DND-41 (cell line): ENCODE data around the gene TKT.

ENCODE experiments used
- ATAC-seq: fragments of 200-7000 bp; cut with Tn5 transposase; 3 replicates; pipeline ENCODE4 v1.9.1; 2021; ENCODE audit warnings: low read depth; ENCODE audit not compliant: insufficient read depth
- DNase-seq: peaks from one replicate; pipeline ENCODE4 v3.0.0-alpha.2; 2020
- H2AFZ ChIP-seq: 2 replicates; pipeline ENCODE4 v1.6.0; 2012; ENCODE audit warnings: low read depth, low read length
- H3K27ac ChIP-seq: 2 replicates; pipeline ENCODE4 v1.5.1; 2012; ENCODE audit warnings: low read length, inconsistent platforms
- H3K27me3 ChIP-seq: fragments of 200-600 bp; sonication (generic); 2 replicates; pipeline ENCODE4 v1.6.0; 2012; ENCODE audit warnings: low read length, mild to moderate bottlenecking, inconsistent platforms; ENCODE audit not compliant: insufficient read depth, poor library complexity
- H3K36me3 ChIP-seq: 2 replicates; pipeline ENCODE4 v1.5.1; 2012; ENCODE audit warnings: low read length, inconsistent platforms; ENCODE audit not compliant: insufficient read depth
- H3K4me1 ChIP-seq: 2 replicates; pipeline ENCODE4 v1.5.1; 2012; ENCODE audit warnings: mild to moderate bottlenecking, low read length; ENCODE audit not compliant: insufficient read depth
- H3K4me2 ChIP-seq: 2 replicates; pipeline ENCODE4 v1.6.0; 2012; ENCODE audit warnings: mild to moderate bottlenecking, moderate library complexity, low read length, inconsistent platforms; ENCODE audit not compliant: insufficient read depth
- H3K4me3 ChIP-seq, 2 experiments: fragments of 200-600 bp in 1 of 2; shearing (Covaris generic) in 1 of 2; 2 replicates each; pipeline ENCODE4 v1.5.1; 2012 to 2016; ENCODE audit warnings: inconsistent platforms in 2 of 2, low read length in 2 of 2, mild to moderate bottlenecking in 2 of 2, low read depth in 1 of 2, moderate library complexity in 1 of 2
- H3K79me2 ChIP-seq: 2 replicates; pipeline ENCODE4 v1.6.0; 2012; ENCODE audit warnings: low read length, inconsistent platforms; ENCODE audit not compliant: insufficient read depth
- H3K9ac ChIP-seq: 2 replicates; pipeline ENCODE4 v1.6.0; 2012; ENCODE audit warnings: low read depth, mild to moderate bottlenecking, inconsistent platforms, low read length, moderate library complexity
- H3K9me3 ChIP-seq: 2 replicates; pipeline ENCODE4 v1.5.1; 2012; ENCODE audit warnings: low read length, moderate library complexity, mild to moderate bottlenecking, inconsistent platforms; ENCODE audit not compliant: insufficient read depth, severe bottlenecking
- H4K20me1 ChIP-seq: 2 replicates; pipeline ENCODE4 v1.6.0; 2012; ENCODE audit warnings: low read length; ENCODE audit not compliant: insufficient read depth
- CTCF ChIP-seq: IDR thresholded peaks from 2 replicates; pipeline ENCODE4 v1.5.1; 2012; ENCODE audit warnings: borderline replicate concordance, low read length, moderate library complexity, mild to moderate bottlenecking; ENCODE audit not compliant: poor library complexity, severe bottlenecking; ENCODE audit errors: extremely low read depth
- EZH2 ChIP-seq: IDR thresholded peaks from 3 replicates; pipeline ENCODE4 v1.6.1; 2012; ENCODE audit warnings: borderline replicate concordance, low read depth, mild to moderate bottlenecking, moderate library complexity, low read length, inconsistent platforms; ENCODE audit not compliant: severe bottlenecking

TKT gene

GRCh38 chr3:53182764-53183355 is 73.0 kb downstream of the TKT start:
- Histone ChIP-seq H3K9me3 (no peaks in the 10 kb centered on the region), H3K4me2 (no peak overlapping the region), H3K9ac (no peak overlapping the region), H3K4me1 (no peaks in the 10 kb centered on the region), H4K20me1 (no peaks in the 10 kb centered on the region), H2AFZ (no peak overlapping the region), H3K27me3 (no peaks in the 10 kb centered on the region), H3K36me3 (no peaks in the 10 kb centered on the region), H3K79me2 (no peaks in the 10 kb centered on the region), H3K27ac (no peak overlapping the region), H3K4me3 (no peak overlapping the region)
- no peak for TF ChIP-seq CTCF
- TF ChIP-seq EZH2, result no peak
- DNase-seq, result no peak
- no peak for ATAC-seq

- Histone ChIP-seq H4K20me1 (no peaks in the 10 kb centered on the region), H2AFZ (no peak overlapping the region), H3K9ac (no peak overlapping the region), H3K79me2 (no peaks in the 10 kb centered on the region), H3K36me3 (no peaks in the 10 kb centered on the region), H3K4me3 (no peak overlapping the region), H3K27me3 (no peaks in the 10 kb centered on the region), H3K9me3 (no peaks in the 10 kb centered on the region), H3K27ac (no peak overlapping the region), H3K4me1 (no peaks in the 10 kb centered on the region), H3K4me2 (no peak overlapping the region)
- ATAC-seq (no peak), DNase-seq (no peak)
- TF ChIP-seq EZH2 (no peak), CTCF (no peak)
These were observed 74.3 kb downstream of the TKT start for GRCh38 chr3:53181528-53181927.

GRCh38 chr3:53181024-53181371 is 74.8 kb downstream of the TKT start:
- H3K27me3 ChIP-seq, result no peaks in the 10 kb centered on the region
- no peak overlapping the region for H3K4me2 ChIP-seq
- no peaks in the 10 kb centered on the region for H3K36me3 ChIP-seq
- no peak overlapping the region for H3K27ac ChIP-seq
- ATAC-seq (no peak), DNase-seq (no peak)
- H3K9me3 ChIP-seq, result no peaks in the 10 kb centered on the region
- TF ChIP-seq CTCF (no peak), EZH2 (no peak)
- H3K4me3 ChIP-seq, result no peak overlapping the region
- no peaks in the 10 kb centered on the region; the same call in 1 of the 2 replicates for H4K20me1 ChIP-seq
- no peaks in the 10 kb centered on the region for H3K4me1 ChIP-seq
- no peak overlapping the region for H3K9ac ChIP-seq
- no peaks in the 10 kb centered on the region for H3K79me2 ChIP-seq
- no peak overlapping the region for H2AFZ ChIP-seq

GRCh38 chr3:53180305-53181023 is 75.4 kb downstream of the TKT start:
- DNase-seq (no peak), ATAC-seq (no peak)
- Histone ChIP-seq H3K27ac (no peak overlapping the region), H4K20me1 (peaks cover 4% of the 10 kb centered on the region; the same call in 1 of the 2 replicates), H3K4me2 (no peak overlapping the region), H3K4me3 (no peak overlapping the region), H2AFZ (no peak overlapping the region), H3K9ac (no peak overlapping the region), H3K36me3 (no peaks in the 10 kb centered on the region), H3K79me2 (no peaks in the 10 kb centered on the region), H3K4me1 (no peaks in the 10 kb centered on the region), H3K27me3 (no peaks in the 10 kb centered on the region), H3K9me3 (no peaks in the 10 kb centered on the region)
- TF ChIP-seq CTCF (no peak), EZH2 (no peak)
